ENCODE data around the gene ZSCAN18.

The ZSCAN18 gene

DNA sequence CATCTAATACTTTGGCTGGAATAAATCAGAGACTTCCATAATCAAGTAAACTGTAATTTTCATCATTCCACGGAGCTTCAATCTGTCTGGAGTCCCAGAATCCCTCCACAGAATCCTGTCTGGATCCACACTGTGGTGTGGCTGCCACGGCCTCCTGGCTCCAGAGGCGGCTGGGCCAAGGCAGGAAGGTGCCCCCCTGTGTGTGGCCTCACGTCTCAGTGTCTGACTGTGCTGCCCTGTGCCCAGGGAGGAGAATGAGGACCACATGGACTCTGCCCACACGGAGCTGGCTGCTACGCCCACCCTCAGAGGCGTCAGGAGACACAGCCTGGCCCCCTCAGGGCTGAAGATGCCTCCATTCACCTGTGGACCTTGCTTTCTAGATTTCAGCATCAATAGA, 51.2 kb downstream of the ZSCAN18 start:
- no peaks in the 10 kb centered on the region for H3K4me1 ChIP-seq (ENCODE audit: insufficient read depth, low read length)
- peaks cover 46% of the 10 kb centered on the region for H3K9me3 ChIP-seq (ENCODE audit: low read length)
- H3K27me3 ChIP-seq (ENCODE audit: insufficient read depth, low read length) = no peaks in the 10 kb centered on the region
- H3K36me3 ChIP-seq (ENCODE audit: insufficient read depth, low read length) = no peaks in the 10 kb centered on the region
- no peak overlapping the region for H3K4me3 ChIP-seq (ENCODE audit: low read length)
- no peak overlapping the region for H2AFZ ChIP-seq (ENCODE audit: low read depth, low read length)

DNA sequence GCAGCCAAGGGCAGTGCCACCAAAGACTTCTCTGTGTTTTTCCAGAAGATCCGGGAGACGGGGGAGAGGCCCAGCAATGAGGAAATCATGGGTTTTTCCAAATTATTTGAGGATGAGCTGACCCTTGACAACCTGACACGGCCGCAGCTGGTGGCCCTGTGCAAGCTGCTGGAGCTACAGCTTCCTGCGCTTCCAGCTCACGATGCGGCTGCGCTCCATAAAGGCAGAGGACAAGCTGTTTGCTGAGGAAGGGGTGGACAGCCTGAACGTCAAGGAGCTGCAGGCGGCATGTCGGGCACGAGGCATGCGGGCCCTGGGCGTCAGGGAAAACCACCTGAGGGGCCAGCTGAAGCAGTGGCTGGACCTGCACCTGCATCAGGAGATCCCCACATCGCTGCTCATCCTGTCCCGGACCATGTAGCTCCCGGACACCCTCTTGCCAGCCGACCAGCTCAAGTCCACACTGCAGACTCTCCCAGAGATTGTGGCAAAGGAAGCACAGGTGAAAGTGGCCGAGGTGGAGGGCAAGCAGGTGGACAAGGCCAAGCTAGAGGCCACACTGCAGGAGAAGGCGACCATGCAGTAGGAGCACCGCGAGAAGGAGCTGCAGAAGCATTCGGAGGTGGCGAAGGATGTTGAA, 52.5 kb downstream of the ZSCAN18 start:
- Histone ChIP-seq H3K9me3 (ENCODE audit: low read length) (peaks cover 50% of the 10 kb centered on the region), H3K4me3 (ENCODE audit: low read length) (no peak overlapping the region), H3K27me3 (ENCODE audit: insufficient read depth, low read length) (no peaks in the 10 kb centered on the region), H3K4me1 (ENCODE audit: insufficient read depth, low read length) (no peaks in the 10 kb centered on the region), H3K36me3 (ENCODE audit: insufficient read depth, low read length) (no peaks in the 10 kb centered on the region), H2AFZ (ENCODE audit: low read depth, low read length) (no peak overlapping the region)

DNA sequence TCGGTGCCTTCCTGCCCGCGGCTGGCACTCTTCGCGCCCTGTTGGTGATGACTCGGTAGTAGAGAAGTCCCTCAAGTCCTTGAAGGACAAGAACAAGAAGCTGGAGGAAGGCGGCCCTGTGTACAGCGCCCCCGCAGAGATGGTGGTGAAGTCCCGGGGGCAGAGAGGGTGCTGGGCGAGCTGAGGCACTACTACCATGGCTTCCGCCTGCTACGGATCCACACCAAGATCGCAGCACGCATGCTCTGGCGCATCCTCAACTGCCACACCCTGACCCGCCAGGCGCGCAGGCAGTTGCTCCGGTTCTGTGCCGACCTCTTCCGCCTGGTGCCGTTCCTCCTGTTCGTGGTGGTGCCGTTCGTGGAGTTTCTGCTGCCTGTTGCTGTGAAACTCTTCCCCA, 53.1 kb downstream of the ZSCAN18 start:
- Histone ChIP-seq H3K36me3 (ENCODE audit: insufficient read depth, low read length) (no peaks in the 10 kb centered on the region), H3K4me1 (ENCODE audit: insufficient read depth, low read length) (no peaks in the 10 kb centered on the region), H3K9me3 (ENCODE audit: low read length) (peaks cover 55% of the 10 kb centered on the region)

DNA sequence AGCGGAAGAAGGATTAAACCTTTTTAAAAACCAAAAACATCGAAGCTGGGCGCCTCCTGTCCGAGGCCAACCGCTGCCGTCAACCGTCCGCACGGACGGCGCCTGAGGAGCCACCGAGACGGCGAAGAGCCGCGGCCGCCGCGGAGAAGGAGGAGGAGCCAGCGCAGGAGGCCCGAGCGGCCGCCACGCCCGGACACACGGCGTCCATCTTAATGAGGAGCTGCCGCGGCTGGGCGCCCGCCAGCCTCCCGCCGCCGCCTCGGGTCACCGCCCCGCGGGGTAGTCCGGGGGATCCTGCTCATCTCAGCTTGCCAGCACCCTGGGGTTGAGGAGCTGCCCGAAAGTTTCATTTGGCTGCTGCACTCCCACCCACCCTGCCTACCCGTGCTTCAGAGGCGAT, 53.6 kb downstream of the ZSCAN18 start:
- H3K9me3 ChIP-seq (ENCODE audit: low read length) = peaks cover 53% of the 10 kb centered on the region
- no peaks in the 10 kb centered on the region for H3K36me3 ChIP-seq (ENCODE audit: insufficient read depth, low read length)
- no peaks in the 10 kb centered on the region for H3K4me1 ChIP-seq (ENCODE audit: insufficient read depth, low read length)
- no peaks in the 10 kb centered on the region for H3K27me3 ChIP-seq (ENCODE audit: insufficient read depth, low read length)
- no peak overlapping the region for H2AFZ ChIP-seq (ENCODE audit: low read depth, low read length)
- no peak overlapping the region for H3K4me3 ChIP-seq (ENCODE audit: low read length)

More for the DNA sequence above, 53.1 kb downstream of the ZSCAN18 start:
- no peak overlapping the region for H3K4me3 ChIP-seq (ENCODE audit: low read length)
- H3K27me3 ChIP-seq (ENCODE audit: insufficient read depth, low read length) = no peaks in the 10 kb centered on the region
- H2AFZ ChIP-seq (ENCODE audit: low read depth, low read length) = no peak overlapping the region

DNA sequence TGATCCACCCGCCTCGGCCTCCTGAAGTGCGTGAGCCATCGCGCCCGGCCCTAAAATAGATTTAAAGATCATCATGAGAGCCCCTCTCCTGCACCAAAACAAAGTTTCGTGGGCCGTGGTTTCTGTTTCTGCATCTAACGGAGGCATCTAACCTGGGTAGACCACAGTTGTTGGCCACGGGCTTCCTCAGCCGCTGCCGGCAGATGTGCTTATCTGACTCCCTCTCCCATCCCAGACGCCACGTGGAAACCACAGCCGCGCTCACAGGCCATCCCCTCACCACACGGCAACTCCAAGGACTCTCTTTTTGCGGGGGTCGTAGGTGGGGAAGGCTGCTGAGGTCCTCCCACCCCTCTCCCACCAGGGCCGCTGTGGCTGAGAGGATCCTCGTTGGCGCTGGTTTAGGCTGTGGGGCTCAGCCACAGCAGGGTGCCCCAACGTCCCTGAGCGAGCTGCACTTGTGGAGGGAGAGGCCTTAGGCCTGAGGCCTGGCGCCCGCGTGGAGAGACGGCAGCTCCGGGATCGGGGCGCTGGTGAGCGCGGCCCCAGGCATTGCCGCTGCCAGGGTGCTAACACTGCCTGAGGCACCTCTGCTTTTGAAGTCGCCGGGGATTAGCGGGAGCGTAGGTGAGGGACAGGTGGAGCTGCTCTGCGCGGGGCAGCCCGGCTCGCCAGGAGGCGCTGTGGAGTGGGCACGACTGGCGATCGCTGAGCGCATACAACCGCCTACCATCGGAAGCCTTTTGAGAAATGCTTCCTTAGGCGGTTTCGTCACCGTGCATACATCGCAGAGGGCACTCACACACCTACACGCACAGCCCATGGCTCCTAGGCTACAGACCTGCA, 55.3 kb downstream of the ZSCAN18 start:
- Histone ChIP-seq H3K27me3 (ENCODE audit: insufficient read depth, low read length) (no peaks in the 10 kb centered on the region), H2AFZ (ENCODE audit: low read depth, low read length) (no peak overlapping the region), H3K9me3 (ENCODE audit: low read length) (peaks cover 45% of the 10 kb centered on the region), H3K36me3 (ENCODE audit: insufficient read depth, low read length) (no peaks in the 10 kb centered on the region), H3K4me1 (ENCODE audit: insufficient read depth, low read length) (no peaks in the 10 kb centered on the region), H3K4me3 (ENCODE audit: low read length) (no peak overlapping the region)

DNA sequence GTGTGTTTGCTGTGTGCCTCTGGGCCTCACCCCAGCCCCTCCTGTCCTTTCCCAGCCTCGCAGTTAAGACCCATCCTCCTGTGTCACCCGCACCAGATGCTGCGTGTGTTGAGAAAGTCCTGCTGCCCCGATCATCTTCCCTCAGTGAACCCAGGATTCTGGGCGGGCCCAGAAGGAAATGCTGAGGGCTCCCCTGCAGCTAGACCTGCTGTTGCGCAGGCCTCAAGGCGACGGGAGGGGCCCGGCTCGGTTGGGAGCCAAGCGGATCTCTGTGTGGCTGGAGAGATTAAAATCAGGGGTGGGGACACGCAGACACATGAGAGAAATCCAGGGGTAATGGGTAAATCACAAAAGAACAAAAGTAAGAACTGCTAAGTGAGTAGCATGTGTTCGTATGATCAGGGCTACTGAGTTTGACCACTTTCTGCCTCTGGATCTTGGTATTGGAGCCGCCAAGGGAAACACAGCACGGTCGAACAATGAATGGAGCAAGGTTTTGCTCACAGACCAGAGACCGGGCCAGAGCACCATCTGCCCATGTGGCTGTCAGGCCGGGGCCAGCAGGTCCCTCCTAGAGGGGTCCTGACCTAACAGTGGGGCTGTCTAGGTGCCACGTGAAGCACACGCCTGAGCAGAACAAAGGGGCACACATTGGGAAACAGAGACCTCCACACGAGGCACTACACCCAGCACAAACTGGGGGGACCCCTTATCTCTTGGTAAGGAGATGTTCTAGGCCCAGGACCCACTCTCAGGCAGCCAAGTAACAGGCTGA, 57.1 kb downstream of the ZSCAN18 start:
- H3K9me3 ChIP-seq (ENCODE audit: low read length) = peaks cover 36% of the 10 kb centered on the region
- H2AFZ ChIP-seq (ENCODE audit: low read depth, low read length) = no peak overlapping the region
- H3K4me3 ChIP-seq (ENCODE audit: low read length) = no peak overlapping the region
- no peaks in the 10 kb centered on the region for H3K27me3 ChIP-seq (ENCODE audit: insufficient read depth, low read length)
- no peaks in the 10 kb centered on the region for H3K36me3 ChIP-seq (ENCODE audit: insufficient read depth, low read length)
- H3K4me1 ChIP-seq (ENCODE audit: insufficient read depth, low read length) = no peaks in the 10 kb centered on the region

DNA sequence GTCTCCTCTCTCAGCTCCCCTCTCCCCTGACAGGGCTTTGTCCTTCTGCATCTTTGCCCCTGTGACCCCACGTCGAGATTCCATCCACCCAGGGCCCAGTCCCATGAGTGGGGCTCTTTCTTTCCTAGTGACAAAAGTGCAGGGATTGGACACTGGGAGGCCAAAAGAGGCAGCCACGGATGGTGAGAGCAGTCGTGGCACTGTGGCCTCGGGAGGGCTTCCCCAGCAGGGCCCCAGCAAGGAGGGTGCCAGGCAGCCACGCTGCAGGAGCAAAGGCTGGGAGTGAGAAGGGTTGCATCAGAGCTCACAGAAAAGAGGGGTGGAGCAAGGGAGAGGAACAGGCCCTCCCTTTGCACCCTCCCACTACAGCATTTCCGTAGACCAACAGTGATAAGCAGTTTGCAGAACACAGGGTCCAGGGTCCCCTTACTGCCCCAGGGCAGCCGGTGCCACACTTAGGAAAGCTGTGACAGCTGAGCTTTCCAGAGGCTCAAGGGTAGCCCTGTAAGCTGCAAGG, 59.3 kb downstream of the ZSCAN18 start:
- H3K4me1 ChIP-seq (ENCODE audit: insufficient read depth, low read length) = no peaks in the 10 kb centered on the region

DNA sequence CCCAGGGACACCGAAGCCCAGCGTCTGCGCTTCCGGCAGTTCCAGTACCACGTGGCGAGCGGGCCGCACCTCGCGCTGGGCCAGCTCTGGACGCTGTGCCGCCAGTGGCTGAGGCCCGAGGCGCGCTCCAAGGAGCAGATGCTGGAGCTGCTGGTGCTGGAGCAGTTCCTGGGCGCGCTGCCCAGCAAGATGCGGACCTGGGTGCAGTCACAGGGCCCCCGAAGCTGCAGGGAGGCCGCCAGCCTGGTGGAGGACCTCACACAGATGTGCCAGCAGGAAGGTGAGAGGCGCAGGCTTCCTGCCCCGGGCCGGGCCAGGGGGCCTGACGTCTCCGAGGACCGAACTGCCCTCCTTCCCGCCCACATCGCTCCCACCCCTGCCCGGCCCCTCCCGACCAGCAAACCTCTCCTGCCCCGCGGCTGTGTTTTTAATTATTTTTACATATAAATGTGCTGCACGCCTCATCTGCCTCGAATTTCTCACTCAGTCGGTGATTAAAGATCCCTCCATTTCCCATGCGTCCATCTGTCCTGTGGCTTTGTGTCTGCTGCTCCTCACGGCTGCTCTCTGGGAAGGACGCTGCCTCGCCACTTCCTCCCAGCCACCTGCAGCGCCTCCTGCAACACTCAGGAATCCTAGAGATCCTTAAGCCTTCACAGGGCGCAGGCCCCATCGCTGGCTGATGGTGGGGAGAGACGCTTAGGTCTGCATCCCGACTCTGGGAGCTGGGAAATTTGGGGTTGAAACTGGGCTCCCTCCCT, 59.9 kb downstream of the ZSCAN18 start:
- Histone ChIP-seq H2AFZ (ENCODE audit: low read depth, low read length) (no peak overlapping the region), H3K4me1 (ENCODE audit: insufficient read depth, low read length) (no peaks in the 10 kb centered on the region), H3K9me3 (ENCODE audit: low read length) (peaks cover 29% of the 10 kb centered on the region), H3K27me3 (ENCODE audit: insufficient read depth, low read length) (no peaks in the 10 kb centered on the region), H3K4me3 (ENCODE audit: low read length) (no peak overlapping the region), H3K36me3 (ENCODE audit: insufficient read depth, low read length) (no peaks in the 10 kb centered on the region)

More for the DNA sequence above, 59.3 kb downstream of the ZSCAN18 start:
- Histone ChIP-seq H3K36me3 (ENCODE audit: insufficient read depth, low read length) (no peaks in the 10 kb centered on the region), H3K9me3 (ENCODE audit: low read length) (peaks cover 32% of the 10 kb centered on the region), H3K27me3 (ENCODE audit: insufficient read depth, low read length) (no peaks in the 10 kb centered on the region), H2AFZ (ENCODE audit: low read depth, low read length) (no peak overlapping the region), H3K4me3 (ENCODE audit: low read length) (no peak overlapping the region)

DNA sequence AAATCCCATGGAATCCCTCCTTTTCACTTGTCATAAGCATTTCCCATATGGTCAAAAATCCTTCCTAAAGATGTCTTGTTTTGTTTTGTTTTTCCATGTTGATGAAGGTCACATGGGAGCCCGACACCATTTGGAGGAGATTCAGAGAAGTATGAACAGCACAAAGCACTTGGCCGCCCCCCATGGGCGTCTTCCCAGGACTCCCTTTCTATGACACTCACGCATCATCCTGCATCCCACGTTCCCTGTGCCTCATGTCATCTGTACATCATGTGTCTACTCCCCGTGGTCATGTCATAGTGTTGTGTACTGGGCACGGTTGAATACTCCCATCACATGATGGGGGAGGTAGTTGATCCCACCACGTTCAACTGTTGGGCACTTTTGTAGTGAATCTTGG, 62.2 kb downstream of the ZSCAN18 start:
- H3K9me3 ChIP-seq (ENCODE audit: low read length) = peaks cover 20% of the 10 kb centered on the region
- no peak overlapping the region for H3K4me3 ChIP-seq (ENCODE audit: low read length)
- H2AFZ ChIP-seq (ENCODE audit: low read depth, low read length) = no peak overlapping the region
- H3K27me3 ChIP-seq (ENCODE audit: insufficient read depth, low read length) = no peaks in the 10 kb centered on the region
- H3K4me1 ChIP-seq (ENCODE audit: insufficient read depth, low read length) = no peaks in the 10 kb centered on the region
- H3K36me3 ChIP-seq (ENCODE audit: insufficient read depth, low read length) = no peaks in the 10 kb centered on the region

DNA sequence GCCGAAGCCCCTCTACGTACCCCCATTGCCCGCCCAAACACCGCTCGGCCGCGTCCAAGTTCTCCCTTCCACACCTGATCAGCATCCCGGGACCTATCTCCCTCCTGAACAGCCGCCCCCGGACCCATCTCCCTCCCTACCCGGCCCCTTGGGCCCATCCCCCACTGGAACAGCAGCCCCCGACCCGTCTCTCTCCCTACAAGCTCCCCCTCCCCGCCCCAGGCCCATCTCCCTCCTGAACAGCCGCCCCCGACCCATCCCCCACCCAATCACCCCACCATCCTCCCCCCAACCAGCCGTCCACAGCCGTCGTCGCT, 63.6 kb downstream of the ZSCAN18 start:
- peaks cover 11% of the 10 kb centered on the region for H3K9me3 ChIP-seq (ENCODE audit: low read length)
- no peaks in the 10 kb centered on the region for H3K27me3 ChIP-seq (ENCODE audit: insufficient read depth, low read length)
- no peaks in the 10 kb centered on the region for H3K4me1 ChIP-seq (ENCODE audit: insufficient read depth, low read length)
- no peaks in the 10 kb centered on the region for H3K36me3 ChIP-seq (ENCODE audit: insufficient read depth, low read length)
- peak overlapping the region; percentile 49 for H3K4me3 ChIP-seq (ENCODE audit: low read length)
- no peak overlapping the region for H2AFZ ChIP-seq (ENCODE audit: low read depth, low read length)
